GM12891 (cell line): ENCODE results near the gene MOGAT3.

Source experiments
- PAX5 ChIP-seq: IDR thresholded peaks from 2 replicates; pipeline ENCODE4 v1.6.1; 2011; ENCODE audit warnings: low read length, moderate library complexity, mild to moderate bottlenecking; ENCODE audit not compliant: insufficient read depth, severe bottlenecking
- POLR2A ChIP-seq: IDR thresholded peaks from 2 replicates; pipeline ENCODE4 v1.6.1; 2011; ENCODE audit warnings: low read depth, low read length, control low read depth
- POLR2AphosphoS5 ChIP-seq: IDR thresholded peaks from 2 replicates; pipeline ENCODE4 v1.6.1; 2011; ENCODE audit warnings: low read depth, low read length, control low read depth
- SPI1 ChIP-seq: IDR thresholded peaks from 2 replicates; pipeline ENCODE4 v1.6.1; 2011; ENCODE audit warnings: low read depth, low read length, control low read depth
- TAF1 ChIP-seq: IDR thresholded peaks from 2 replicates; pipeline ENCODE4 v1.6.1; 2011; ENCODE audit warnings: low read depth, low read length, control low read depth

- TF ChIP-seq POLR2A (no peak), POLR2AphosphoS5 (no peak), SPI1 (no peak), TAF1 (no peak), PAX5 (no peak)
Observed at GRCh38 chr7:101172005-101172853, 28.6 kb downstream of the MOGAT3 start.
